Superior temporal gyrus (tissue), 1 donor: ENCODE data around the gene DUSP1.
"Not testable (repeated sequence)": the region's sequence is repeated elsewhere in the genome, so short reads cannot be mapped to it uniquely, and the experiment has no call there.

Source experiments
- DNase-seq: peaks from one replicate; pipeline ENCODE4 v3.0.0-alpha.2; 2016; ENCODE audit errors: extremely low spot score

Gene DUSP1

GRCh38 chr5:172770675-172771438 is at the start of gene DUSP1:
Gene DUSP1 (minus strand): TSS chr5:172771195. CDS start chr5:172770952, 243 bp downstream.
- DNase-seq = peak; percentile 97

DNA sequence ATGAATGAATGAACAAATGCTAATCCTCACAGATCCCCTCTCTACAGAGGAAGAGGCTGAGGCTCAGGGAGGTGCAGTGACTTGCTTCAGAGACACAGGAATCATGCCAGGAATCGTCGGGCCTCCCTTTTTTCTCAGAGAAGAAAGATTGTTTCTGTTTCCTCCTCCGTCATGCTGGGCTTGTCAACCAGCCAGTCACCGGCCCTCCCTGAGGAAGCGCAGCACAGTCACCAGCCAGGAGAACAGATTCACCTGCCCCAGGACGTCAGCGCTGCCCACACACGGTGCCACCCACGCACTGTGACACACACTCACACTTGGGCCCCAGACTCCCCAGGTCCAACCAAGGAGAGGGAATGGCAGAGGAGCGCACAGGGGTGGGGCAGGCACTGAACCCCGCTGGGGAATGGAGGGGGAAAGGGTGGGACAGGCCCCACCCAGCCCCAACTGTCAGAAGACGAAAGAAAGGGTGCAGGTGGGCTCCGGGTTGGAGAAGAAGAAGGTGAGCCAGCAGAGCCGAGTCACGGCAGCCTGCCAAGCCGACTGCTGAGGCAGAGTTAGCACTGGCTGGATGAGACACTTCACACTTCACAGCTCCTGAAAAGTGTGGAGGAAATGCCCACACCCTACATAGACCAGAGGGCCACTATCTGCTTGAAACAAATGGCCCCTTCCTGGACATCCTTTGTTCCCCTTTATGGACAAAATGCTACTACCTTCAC is 49.2 kb upstream of the DUSP1 start:
- no peak for DNase-seq

DNA sequence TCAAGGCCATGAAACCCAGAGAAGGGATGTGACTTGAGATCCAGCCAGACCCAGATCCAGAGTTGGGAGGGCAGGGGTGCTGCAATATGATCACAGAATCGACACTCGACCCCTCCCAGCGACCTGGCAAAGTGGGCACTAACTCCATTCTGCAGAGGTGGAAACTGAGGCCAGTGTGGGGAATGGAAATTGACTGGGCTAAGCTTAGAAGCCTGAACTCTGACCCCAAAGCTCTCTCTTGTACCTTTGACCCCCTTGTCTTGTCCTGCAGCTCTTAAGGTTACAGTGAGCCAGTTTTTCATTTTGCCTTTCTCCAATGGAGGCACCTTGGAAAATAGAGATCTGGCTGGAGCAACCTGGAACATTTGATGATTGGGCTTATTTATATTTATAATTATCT is 48.6 kb upstream of the DUSP1 start:
- DNase-seq = no peak

GRCh38 chr5:172818081-172818480 is 47.1 kb upstream of the DUSP1 start:
- no peak for DNase-seq

DNA sequence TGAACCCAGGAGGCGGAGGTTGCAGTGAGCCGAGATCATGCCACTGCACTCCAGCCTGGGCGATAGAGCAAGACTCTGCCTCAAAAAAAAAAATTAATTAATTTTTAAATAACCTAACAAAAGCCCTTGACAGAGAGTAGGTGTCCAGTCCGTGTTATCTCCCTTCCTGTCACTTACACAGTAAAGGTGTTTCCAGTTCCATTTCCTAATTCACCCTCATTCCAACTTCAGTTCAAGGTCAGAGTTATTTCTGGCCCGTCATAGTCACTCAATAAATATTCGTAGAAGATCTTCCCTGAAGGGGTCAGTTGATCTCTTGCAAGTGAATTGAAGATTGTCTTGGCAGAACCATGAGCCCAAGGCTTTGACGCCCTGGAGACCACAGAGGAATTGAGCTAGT is 46.7 kb upstream of the DUSP1 start:
- DNase-seq = no peak

GRCh38 chr5:172816925-172817562 is 46.0 kb upstream of the DUSP1 start:
- peak; percentile 62 for DNase-seq

- no peak for DNase-seq
Observed at GRCh38 chr5:172815631-172816030, 44.6 kb upstream of the DUSP1 start.

DNA sequence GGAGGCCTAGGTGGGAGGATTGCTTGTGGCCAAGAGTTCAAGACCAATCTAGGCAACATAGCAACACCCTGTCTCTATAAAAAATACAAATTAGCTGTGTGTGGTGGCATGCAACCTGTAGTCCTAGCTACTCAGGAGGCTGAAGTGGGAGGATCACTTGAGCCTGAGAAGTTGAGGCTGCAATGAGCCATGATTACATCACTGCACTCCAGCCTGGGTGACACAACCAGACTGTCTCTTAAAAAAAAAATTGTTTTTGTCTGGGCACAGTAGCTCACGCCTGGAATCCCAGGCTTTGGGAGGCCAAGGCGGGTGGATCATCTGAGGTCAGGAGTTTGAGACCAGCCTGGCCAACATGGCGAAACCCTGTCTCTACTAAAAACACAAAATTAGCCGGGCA is 40.0 kb upstream of the DUSP1 start:
- DNase-seq = not testable (repeated sequence)

DNA sequence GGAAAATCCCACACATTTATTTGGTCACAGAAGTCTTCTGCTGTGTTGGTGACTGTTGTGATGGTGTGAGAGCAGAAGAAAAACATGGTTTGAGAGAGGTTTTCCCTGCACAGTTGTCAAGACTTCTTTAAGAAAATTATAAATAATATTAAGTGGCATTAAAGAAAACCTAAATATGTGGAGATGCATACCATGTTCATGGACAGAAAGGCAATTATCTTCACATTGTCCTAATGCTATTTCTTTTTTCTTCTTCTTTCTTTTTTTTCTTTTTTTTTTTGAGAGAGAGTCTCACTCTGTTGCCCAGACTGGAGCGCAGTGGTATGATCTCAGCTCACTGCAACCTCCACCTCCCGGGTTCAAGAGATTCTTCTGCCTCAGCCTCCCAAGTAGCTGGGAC is 38.8 kb upstream of the DUSP1 start:
- no peak for DNase-seq

DNA sequence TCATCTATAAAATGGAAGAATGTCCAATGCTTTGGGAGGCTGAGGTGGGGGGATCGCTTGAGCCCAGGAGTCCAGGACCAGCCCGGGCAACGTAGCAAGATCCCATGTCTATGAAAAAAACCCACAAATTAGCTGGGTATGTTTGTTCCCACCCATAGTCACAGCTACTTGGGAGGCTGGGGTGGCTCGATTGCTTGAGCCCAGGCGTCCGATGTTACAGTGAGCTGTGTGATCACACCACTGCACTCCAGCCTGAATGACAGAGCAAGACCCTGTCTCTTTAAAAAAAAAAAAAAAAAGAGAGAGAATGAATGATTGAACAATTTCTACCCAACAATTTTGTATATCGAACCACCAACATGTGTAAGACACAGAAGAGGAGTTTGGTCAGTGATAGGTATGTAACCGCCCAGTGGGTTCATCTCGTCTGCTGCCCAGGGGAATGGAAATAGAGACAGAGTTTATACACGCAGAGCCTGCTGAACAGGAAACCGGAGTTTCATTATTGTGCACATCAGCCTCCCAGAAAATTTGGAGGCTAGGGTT is 36.8 kb upstream of the DUSP1 start:
- no peak for DNase-seq

GRCh38 chr5:172806897-172807672 is 36.1 kb upstream of the DUSP1 start:
- DNase-seq = no peak

DNA sequence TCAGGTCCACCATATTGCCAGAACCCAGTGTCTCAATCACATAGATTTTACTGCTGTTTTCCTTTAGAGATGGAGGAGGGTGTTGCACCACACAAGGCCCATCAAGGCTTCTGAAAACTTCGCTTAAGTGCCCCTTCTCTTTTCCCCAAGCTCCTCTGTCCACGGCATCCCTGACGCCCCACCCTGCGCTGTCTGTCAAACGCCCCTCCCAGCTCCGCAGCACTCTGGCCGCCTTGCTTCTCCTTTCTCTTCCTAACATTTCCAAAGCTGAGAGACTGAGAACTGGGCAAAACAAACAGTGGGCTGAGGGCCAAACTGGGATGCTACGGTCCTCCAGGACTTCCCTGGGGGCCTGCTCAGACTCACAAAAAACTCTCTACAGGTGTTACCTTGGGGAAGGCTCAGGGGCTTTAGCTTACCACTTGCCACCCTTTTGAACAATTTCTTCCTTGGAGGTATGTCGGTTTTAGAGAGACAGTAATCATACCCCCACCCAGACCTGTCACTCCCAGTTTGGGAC is 34.8 kb upstream of the DUSP1 start:
- DNase-seq = no peak

DNA sequence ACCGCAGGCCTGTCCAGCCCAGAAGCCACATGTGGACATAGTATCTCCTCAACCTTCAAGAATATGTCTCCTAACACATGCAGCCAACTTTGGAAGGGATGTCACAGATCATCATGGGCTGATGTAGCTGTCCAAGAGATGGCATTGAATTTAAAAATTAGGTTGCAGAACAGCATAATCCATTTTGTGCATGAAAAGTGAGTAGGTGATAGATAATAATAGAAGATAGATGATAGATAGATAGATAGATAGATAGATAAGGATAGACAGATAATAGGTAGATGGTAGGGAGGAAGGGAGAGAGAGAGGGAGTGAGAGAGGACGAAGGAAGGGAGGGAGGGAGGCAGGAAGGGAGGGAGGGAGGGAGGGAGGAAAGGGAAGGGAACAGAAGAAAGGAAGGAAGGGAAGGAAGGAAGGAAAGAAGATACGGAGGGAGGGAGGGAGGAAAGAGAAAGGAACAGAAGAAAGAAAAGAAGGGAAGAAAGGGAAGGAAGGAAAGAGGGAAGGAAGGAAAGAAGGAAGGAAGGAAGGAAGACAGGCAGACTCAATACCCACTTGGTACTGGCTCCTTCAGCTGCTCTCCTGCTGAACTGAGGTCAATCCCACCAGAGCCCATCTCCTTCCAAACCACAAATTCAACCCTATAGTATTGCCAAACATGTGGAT is 34.2 kb upstream of the DUSP1 start:
- DNase-seq = no peak

- DNase-seq = no peak
Observed at GRCh38 chr5:172802567-172803176, 31.7 kb upstream of the DUSP1 start.

DNA sequence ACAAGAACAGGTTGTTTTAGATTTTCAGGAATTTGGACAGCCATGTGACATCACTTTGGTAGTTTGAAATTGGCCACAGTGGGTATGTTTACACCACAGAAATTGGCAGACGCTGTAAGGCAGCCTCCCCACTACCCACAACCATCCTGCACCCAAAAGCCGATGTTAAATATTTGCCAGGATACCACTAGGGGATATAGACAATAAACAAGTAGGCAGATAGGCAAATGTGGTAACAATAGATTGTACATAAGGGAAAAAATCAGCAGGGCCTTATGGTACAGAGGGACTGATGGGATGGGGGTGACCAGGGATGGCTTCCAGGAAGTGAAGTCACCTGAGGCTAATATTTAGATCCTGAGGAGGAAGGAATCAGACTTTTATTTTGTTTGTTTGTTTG is 31.1 kb upstream of the DUSP1 start:
- DNase-seq = no peak

- no peak for DNase-seq
Observed at GRCh38 chr5:172801179-172801671, 30.2 kb upstream of the DUSP1 start.

- no peak for DNase-seq
Observed at GRCh38 chr5:172800088-172800551, 29.1 kb upstream of the DUSP1 start.

GRCh38 chr5:172799416-172799815 is 28.4 kb upstream of the DUSP1 start:
- DNase-seq = no peak

DNA sequence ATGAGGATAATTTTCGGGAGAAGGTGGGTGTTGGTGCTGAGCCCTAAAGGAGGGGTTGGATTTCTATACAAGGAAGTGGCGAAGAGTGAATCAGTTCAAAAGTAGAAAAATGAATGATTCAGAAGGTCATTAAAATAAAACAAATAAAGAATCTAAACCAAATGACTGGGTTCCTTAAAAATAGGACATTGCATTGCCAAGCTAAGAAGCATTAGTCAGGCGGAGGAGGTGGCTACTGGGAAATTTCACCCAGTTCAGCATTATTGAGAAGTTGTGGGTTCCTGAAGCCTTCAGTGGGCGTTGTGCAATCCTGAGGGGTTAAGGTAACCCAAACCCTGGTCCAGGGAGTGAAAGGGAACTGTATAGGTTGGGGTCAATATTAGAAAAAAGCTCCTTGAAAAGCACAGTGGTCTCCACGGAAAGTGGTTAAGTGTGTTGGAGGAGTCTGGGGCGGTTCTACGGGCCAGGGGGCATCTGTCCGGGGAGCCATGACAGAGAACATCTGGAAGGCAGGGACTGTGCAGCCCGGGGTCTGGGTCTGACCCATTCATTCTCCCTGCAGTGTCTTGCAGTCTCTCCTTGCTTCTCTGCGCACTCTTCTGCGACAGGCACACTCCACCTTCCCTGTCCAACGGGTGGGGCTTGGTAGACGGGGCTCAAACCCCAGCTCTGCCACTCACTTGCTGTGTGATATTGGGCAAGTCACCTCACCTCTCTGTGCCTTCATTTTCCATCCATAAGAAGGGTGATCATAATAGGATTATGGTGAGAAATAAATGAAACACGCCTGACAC is 27.6 kb upstream of the DUSP1 start:
- DNase-seq = no peak
